ENCODE data around the gene MYH9.

DNA sequence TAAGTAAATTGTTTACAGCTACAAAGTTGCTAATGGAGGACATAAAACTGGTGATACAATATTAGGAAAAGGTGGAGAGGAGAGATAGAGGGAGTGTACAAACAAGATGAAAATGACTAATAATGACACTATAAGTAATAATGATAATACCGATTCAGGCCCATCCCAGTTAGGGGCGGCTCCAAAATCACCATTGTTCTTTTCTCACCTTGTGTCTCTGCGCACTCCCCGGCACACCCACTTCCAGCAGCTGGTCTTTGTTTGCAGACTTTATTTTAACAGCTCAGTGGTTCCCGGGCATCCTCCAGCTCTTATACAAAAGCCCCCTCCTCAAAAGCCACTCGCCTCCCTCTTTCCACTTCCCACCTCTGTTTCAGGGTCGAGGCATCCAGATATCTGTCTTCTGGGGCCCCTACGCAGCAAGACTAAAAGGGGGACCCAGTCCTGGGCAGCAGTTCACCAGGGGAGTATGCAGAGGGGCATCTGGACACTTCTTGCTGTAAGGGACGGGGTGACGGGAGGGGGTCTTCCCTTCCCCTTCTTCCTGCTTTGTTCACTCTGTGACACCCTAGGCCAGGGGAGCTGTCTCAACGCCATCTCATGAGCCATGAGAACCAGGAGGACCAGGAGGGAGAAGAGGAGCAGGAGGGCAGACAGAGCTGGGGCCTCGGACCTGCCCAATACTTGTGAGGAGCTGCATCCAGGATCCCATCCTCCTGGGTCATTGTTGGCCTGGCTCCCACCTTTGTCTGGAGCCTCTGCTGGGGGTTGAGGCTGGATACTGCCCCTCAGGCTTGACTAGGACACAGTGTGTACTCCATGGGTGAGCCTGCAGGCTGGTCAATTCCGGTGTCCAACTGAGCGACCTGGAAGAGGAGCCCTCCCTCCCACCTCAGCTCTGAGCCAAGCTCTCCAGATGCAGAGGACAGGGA, 151.1 kb downstream of the MYH9 start:
- TF ChIP-seq, protein P1, sequence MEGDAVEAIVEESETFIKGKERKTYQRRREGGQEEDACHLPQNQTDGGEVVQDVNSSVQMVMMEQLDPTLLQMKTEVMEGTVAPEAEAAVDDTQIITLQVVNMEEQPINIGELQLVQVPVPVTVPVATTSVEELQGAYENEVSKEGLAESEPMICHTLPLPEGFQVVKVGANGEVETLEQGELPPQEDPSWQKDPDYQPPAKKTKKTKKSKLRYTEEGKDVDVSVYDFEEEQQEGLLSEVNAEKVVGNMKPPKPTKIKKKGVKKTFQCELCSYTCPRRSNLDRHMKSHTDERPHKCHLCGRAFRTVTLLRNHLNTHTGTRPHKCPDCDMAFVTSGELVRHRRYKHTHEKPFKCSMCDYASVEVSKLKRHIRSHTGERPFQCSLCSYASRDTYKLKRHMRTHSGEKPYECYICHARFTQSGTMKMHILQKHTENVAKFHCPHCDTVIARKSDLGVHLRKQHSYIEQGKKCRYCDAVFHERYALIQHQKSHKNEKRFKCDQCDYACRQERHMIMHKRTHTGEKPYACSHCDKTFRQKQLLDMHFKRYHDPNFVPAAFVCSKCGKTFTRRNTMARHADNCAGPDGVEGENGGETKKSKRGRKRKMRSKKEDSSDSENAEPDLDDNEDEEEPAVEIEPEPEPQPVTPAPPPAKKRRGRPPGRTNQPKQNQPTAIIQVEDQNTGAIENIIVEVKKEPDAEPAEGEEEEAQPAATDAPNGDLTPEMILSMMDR (IDR thresholded peaks at IDR 0.05; ENCODE audit: low read depth, low read length, poor library complexity, severe bottlenecking): no peak
- TF ChIP-seq EZH2phosphoT487 (IDR thresholded peaks at IDR 0.05; ENCODE audit: borderline replicate concordance, low read length): no peak

Data from DOHH2 (cell line).